WTC11 (cell line): ENCODE data around the gene USH2A. TPM values are rescaled to one million over a fixed set of nuclear protein-coding genes. Genes with fewer than 3 reads are reported as not detected.

Source experiments
- ATAC-seq: fragments of 200-7000 bp; cut with Tn5 transposase; 2 replicates; pipeline ENCODE4 v1.10.0; 2021; ENCODE audit warnings: mild to moderate bottlenecking, moderate library complexity
- CTCF ChIA-PET: fragments of 300-600 bp; sonication (Branson Sonifier 250); formaldehyde crosslinking; loops from one replicate; lab custom pipeline; 2021; ENCODE audit warnings: antibody characterized with exemption; lab: Charles Lee
- POLR2A ChIA-PET: fragments of 350-600 bp; sonication (Branson Sonifier 250); formaldehyde crosslinking; loops from one replicate; lab custom pipeline; 2021; ENCODE audit warnings: antibody characterized with exemption; lab: Charles Lee
- DNase-seq: peaks from one replicate; pipeline ENCODE4 v3.0.0; 2021; ENCODE audit warnings: low spot score
- H3K27ac Mint-ChIP-seq: 2 replicates; pipeline ENCODE4 v1.8.0; 2021; ENCODE audit warnings: mixed read lengths
- H3K27me3 Mint-ChIP-seq: 2 replicates; pipeline ENCODE4 v1.8.0; 2021; ENCODE audit warnings: low read depth, mild to moderate bottlenecking, moderate library complexity, mixed read lengths
- H3K36me3 Mint-ChIP-seq: 2 replicates; pipeline ENCODE4 v1.8.0; 2021; ENCODE audit warnings: mixed read lengths
- H3K4me1 Mint-ChIP-seq: 2 replicates; pipeline ENCODE4 v1.8.0; 2022; ENCODE audit warnings: mixed read lengths
- H3K4me3 Mint-ChIP-seq: 2 replicates; pipeline ENCODE4 v1.8.0; 2021; ENCODE audit warnings: mild to moderate bottlenecking, moderate library complexity, mixed read lengths
- H3K9me3 Mint-ChIP-seq: 2 replicates; pipeline ENCODE4 v1.8.0; 2021; ENCODE audit warnings: mixed read lengths
- ARID4B ChIP-seq: sonication (generic); formaldehyde crosslinking; IDR thresholded peaks from 2 replicates; pipeline ENCODE4 v1.8.0; 2023; ENCODE audit warnings: missing genetic modification reagents, mild to moderate bottlenecking, borderline replicate concordance
- ATF6 ChIP-seq: sonication (generic); formaldehyde crosslinking; IDR thresholded peaks from 2 replicates; pipeline ENCODE4 v1.8.1; 2023; ENCODE audit warnings: mild to moderate bottlenecking, missing genetic modification reagents
- CREB1 ChIP-seq: sonication (generic); formaldehyde crosslinking; IDR thresholded peaks from 2 replicates; pipeline ENCODE4 v1.8.0; 2023; ENCODE audit warnings: mild to moderate bottlenecking, missing genetic modification reagents
- CREM ChIP-seq: sonication (generic); formaldehyde crosslinking; IDR thresholded peaks from 2 replicates; pipeline ENCODE4 v1.8.1; 2022; ENCODE audit warnings: mild to moderate bottlenecking, missing genetic modification reagents, moderate library complexity
- ETV6 ChIP-seq: sonication (generic); formaldehyde crosslinking; IDR thresholded peaks from 2 replicates; pipeline ENCODE4 v1.8.1; 2022; ENCODE audit warnings: mild to moderate bottlenecking, missing genetic modification reagents
- FOXP4 ChIP-seq: sonication (generic); formaldehyde crosslinking; IDR thresholded peaks from 2 replicates; pipeline ENCODE4 v1.8.0; 2022; ENCODE audit warnings: mild to moderate bottlenecking, missing genetic modification reagents
- IRF2 ChIP-seq: sonication (generic); formaldehyde crosslinking; IDR thresholded peaks from 2 replicates; pipeline ENCODE4 v1.8.0; 2022; ENCODE audit warnings: low read depth, missing genetic modification reagents, borderline replicate concordance
- TCF7 ChIP-seq: sonication (generic); formaldehyde crosslinking; IDR thresholded peaks from 2 replicates; pipeline ENCODE4 v1.8.0; 2022; ENCODE audit warnings: mild to moderate bottlenecking, low read depth, missing genetic modification reagents, moderate library complexity
- ZBTB43 ChIP-seq: sonication (generic); formaldehyde crosslinking; IDR thresholded peaks from 2 replicates; pipeline ENCODE4 v1.8.1; 2023; ENCODE audit warnings: mild to moderate bottlenecking, missing genetic modification reagents
- ZNF219 ChIP-seq: sonication (generic); formaldehyde crosslinking; IDR thresholded peaks from 2 replicates; pipeline ENCODE4 v1.8.0; 2023; ENCODE audit warnings: missing genetic modification reagents, mild to moderate bottlenecking, borderline replicate concordance
- ZNF512 ChIP-seq: sonication (generic); formaldehyde crosslinking; IDR thresholded peaks from 2 replicates; pipeline ENCODE4 v1.8.1; 2022; ENCODE audit warnings: missing genetic modification reagents, borderline replicate concordance
- total RNA-seq: library from RNA; stranded (reverse); gene quantifications from 3 replicates; pipeline ENCODE4 v1.2.3, GENCODE V29; 2021

USH2A gene
- total RNA-seq, 1 experiment from 2014 or later: 0.37 TPM

- Mint-ChIP-seq H3K4me3 (no peak overlapping the region), H3K27ac (no peak overlapping the region), H3K4me1 (no peaks in the 10 kb centered on the region), H3K9me3 (no peaks in the 10 kb centered on the region), H3K27me3 (no peaks in the 10 kb centered on the region), H3K36me3 (no peaks in the 10 kb centered on the region)
- ATAC-seq (no peak), DNase-seq (no peak)
- ChIA-PET POLR2A (no interaction called here), CTCF (interaction anchor here (0.7 kb wide), 1 partner anchor 37 kb away, joined by 3 read pairs; no protein-coding TSS in a partner anchor)
- no peak for TF ChIP-seq IRF2
Measured at GRCh38 chr1:216258386-216258785, 164.9 kb downstream of the USH2A start.

GRCh38 chr1:216250861-216251260 is 172.4 kb downstream of the USH2A start:
- no peaks in the 10 kb centered on the region for H3K36me3 Mint-ChIP-seq
- TF ChIP-seq TCF7 (CRISPR knock-in tag): no peak
- TF ChIP-seq ZBTB43 (CRISPR knock-in tag): no peak
- TF ChIP-seq ZNF219 (CRISPR knock-in tag): no peak
- TF ChIP-seq ATF6 (CRISPR knock-in tag): no peak
- no peak for TF ChIP-seq FOXP4 (CRISPR knock-in tag)
- TF ChIP-seq CREB1 (CRISPR knock-in tag): no peak
- no peak for TF ChIP-seq CREM (CRISPR knock-in tag)
- TF ChIP-seq, all 79 proteins: peak for 0
- no peak for DNase-seq
- Mint-ChIP-seq H3K4me3 (no peak overlapping the region), H3K4me1 (peaks cover 12% of the 10 kb centered on the region), H3K27ac (no peak overlapping the region), H3K9me3 (no peaks in the 10 kb centered on the region), H3K27me3 (no peaks in the 10 kb centered on the region)
- CTCF ChIA-PET: no interaction called here
- ATAC-seq: no peak
- POLR2A ChIA-PET: no interaction called here

GRCh38 chr1:216248628-216249027 is 174.6 kb downstream of the USH2A start:
- H3K4me1 Mint-ChIP-seq: peaks cover 12% of the 10 kb centered on the region
- ATAC-seq (no peak), DNase-seq (no peak)
- TF ChIP-seq ETV6 (CRISPR knock-in tag): no peak
- TF ChIP-seq ZNF512 (CRISPR knock-in tag): no peak
- no peak for TF ChIP-seq ARID4B (CRISPR knock-in tag)
- no peak overlapping the region for H3K4me3 Mint-ChIP-seq
- no peaks in the 10 kb centered on the region for H3K27me3 Mint-ChIP-seq
- H3K36me3 Mint-ChIP-seq: no peaks in the 10 kb centered on the region
- POLR2A ChIA-PET: no interaction called here
- CTCF ChIA-PET: no interaction called here
- H3K9me3 Mint-ChIP-seq: no peaks in the 10 kb centered on the region
- no peak overlapping the region for H3K27ac Mint-ChIP-seq
